Activated naive CD4-positive, alpha-beta T cell treated with anti-CD3 and anti-CD28 coated beads, Interleukin-2, amount 50 U/mL, for 16 hours (primary cell): ENCODE data around the gene ZNF541.

Experiments
- DNase-seq: peaks from one replicate; pipeline ENCODE4 v3.0.0-alpha.2; 2020

ZNF541 gene

GRCh38 chr19:47540748-47541147, 32.2 kb downstream of the ZNF541 start:
- no peak for DNase-seq

GRCh38 chr19:47539747-47540311, 33.1 kb downstream of the ZNF541 start:
- no peak for DNase-seq

DNA sequence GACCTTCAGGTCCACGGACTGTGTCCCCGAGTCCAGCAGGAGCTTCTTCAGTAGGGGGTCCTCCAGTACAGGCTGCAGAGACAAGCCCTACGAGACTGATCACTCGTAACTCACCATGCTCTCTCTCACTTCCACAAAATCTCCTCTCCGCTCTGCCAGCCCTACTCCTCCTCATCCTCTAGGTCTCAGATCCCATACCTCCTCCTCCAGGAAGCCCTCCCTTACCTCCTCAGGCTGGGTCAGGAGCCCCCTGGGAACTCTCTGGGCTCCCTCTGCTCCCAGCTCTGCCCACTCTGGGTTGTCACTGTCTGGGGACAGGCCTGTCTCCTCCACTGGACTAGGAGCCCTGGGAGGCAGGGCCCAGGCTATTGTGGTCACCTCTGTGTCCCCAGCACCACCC, 34.1 kb downstream of the ZNF541 start:
- no peak for DNase-seq

DNA sequence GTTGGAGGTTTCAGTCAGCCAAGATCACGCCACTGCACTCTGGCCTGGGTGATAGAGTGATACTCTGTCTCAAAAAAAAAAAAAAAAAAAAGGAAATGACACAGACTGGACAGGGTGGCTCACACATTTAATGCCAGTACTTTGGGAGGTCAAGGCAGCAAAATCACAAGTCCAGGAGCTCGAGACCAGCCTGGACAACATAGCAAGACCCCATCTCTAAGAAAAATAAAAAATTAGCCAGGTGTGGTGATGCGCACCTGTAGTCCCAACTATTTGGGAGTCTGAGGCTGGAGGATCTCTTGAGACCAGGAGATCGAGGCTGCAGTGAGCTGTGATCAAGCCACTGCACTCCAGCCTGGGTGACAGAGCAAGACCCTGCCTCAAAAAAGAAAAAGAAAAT, 35.5 kb downstream of the ZNF541 start:
- no peak for DNase-seq

DNA sequence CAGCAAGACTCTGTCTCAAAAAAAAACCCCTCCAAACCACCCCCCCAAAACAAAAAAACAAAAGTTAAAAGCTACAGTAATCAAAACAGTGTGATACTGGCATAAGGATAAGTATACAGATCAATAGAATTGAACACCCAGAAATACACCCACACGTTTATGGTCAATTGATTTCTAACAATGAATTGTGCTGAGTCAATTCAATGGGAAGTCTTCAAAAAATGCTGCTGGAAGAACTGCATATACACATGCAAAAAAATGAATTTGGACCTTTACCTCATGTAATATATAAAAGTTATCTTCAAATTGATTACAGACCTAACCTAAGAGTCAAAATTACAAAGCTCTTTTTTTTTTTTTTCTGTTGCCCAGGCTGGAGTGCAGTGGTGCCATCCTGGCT, 38.3 kb downstream of the ZNF541 start:
- DNase-seq = no peak

DNA sequence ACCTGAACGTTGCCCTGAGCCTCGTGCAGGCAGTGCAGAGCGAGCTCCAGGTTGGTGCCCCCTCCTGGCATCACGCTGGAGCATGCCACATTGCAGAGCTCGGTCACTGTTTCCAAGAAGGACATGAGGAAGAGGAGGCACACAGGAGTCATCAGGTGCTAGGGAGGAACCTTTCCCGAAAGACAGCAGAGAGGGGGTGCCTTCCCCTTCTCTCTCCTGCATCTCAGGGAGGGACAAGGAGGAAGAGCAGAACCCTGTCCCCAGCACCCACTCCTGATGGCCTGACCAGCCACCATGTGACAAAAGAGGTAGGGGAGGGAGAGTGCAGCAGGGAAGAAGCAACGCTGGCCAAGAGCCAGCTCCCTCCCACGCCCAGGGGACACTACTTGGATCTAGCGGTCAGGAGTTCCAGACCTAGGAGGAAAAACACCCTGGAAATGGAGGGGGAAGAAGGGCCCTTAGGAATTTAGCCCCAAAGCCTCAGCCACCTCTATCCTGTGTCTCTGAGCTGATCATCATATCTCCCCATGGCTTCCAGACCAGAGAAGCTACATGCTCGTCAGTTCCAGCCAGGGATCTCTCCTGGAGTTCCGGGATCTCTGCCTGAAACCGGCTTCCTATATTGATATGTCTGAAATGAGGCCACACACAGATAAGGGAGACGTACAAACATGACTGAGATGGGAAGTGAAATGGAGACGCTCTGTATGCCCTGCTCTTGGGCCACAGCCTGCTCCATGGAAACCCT, 41.1 kb downstream of the ZNF541 start:
- no peak for DNase-seq

- no peak for DNase-seq
Observed at GRCh38 chr19:47529018-47529742, 43.8 kb downstream of the ZNF541 start.

DNA sequence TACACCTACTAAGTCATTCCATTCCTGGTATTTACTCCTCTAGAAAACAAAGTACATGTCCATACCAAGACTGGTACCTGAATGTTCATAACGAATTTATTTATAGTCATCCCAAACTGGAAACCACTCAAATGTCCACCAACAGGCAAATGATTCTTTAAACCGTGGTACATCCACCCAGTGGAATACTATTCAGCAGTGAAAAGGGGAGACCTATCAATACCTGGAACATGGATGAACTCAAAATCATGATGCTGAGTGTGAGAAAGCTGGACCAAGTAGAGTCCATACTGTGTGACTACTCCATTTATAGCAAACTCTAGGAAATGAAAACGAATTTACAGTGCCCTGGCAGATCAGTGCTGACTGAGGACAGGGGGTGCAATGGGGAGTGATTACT, 46.1 kb downstream of the ZNF541 start:
- DNase-seq = no peak

- no peak for DNase-seq
Observed at GRCh38 chr19:47523473-47523872, 49.5 kb downstream of the ZNF541 start.
